H1 (cell line): Measurements from ENCODE around the gene TCEA3. TPM values are rescaled to one million over a fixed set of nuclear protein-coding genes. Genes with fewer than 3 reads are reported as not detected.

ENCODE experiments used
- CHD2 ChIP-seq: IDR thresholded peaks from 2 replicates; pipeline ENCODE4 v1.6.1; 2012; ENCODE audit warnings: low read length, improper control_type of control experiment
- EP300 ChIP-seq, 2 experiments: IDR thresholded peaks; 1 replicate in 1 of 2; 2 replicates in 1 of 2; pipeline ENCODE4 v1.6.1; 2011 to 2012; ENCODE audit warnings: low read depth in 2 of 2, low read length in 2 of 2, mild to moderate bottlenecking in 2 of 2, borderline replicate concordance in 1 of 2, inconsistent platforms in 1 of 2, moderate library complexity in 1 of 2
- GTF2F1 ChIP-seq: IDR thresholded peaks from 2 replicates; pipeline ENCODE4 v1.6.1; 2012; ENCODE audit warnings: low read depth, low read length, improper control_type of control experiment, borderline replicate concordance
- HDAC6 ChIP-seq: IDR thresholded peaks from one replicate; pipeline ENCODE4 v1.7.1; 2012; ENCODE audit warnings: low read depth, mild to moderate bottlenecking, inconsistent platforms, low read length, moderate library complexity
- KDM5A ChIP-seq: fragments of 200-600 bp; IDR thresholded peaks from 2 replicates; pipeline ENCODE4 v1.7.1; 2012; ENCODE audit warnings: mild to moderate bottlenecking, low read length, inconsistent platforms, mixed read lengths
- SAP30 ChIP-seq: fragments of 300-600 bp; sonication (generic); IDR thresholded peaks from 2 replicates; pipeline ENCODE4 v1.7.1; 2012; ENCODE audit warnings: low read length, moderate library complexity, mild to moderate bottlenecking, inconsistent platforms; ENCODE audit not compliant: insufficient read depth, insufficient replicate concordance
- TAF1 ChIP-seq: IDR thresholded peaks from 2 replicates; pipeline ENCODE4 v1.6.1; 2011; ENCODE audit warnings: mild to moderate bottlenecking, low read depth, low read length
- TBP ChIP-seq: IDR thresholded peaks from 2 replicates; pipeline ENCODE4 v1.6.1; 2011; ENCODE audit warnings: low read depth, low read length, improper control_type of control experiment
- polyA plus RNA-seq, 7 experiments: library from polyadenylated mRNA; depleted of rRNA in 3 of 7; stranded (reverse) in 5 of 7; unstranded in 2 of 7; fragments of >200 nt in 5 of 7; fragments of 200-250 nt in 2 of 7; gene quantifications; 1 replicate in 5 of 7; 2 replicates in 1 of 7; 4 replicates in 1 of 7; pipeline versions ENCODE4 v1.2.1 to v1.2.3, GENCODE V29; 2011 to 2013; ENCODE audit warnings: missing spikeins in 2 of 7, mixed read lengths in 2 of 7
- total RNA-seq: library from RNA; stranded (reverse); fragmentation: NEBNext Ultra II Directional; extraction: Animal tissue kit (Norgen Biotek cat#: 25700); gene quantifications from 2 replicates; pipeline ENCODE4 v1.2.1, GENCODE V29; 2021
- TF ChIP-seq, protein P1 (sequence below): IDR thresholded peaks from 2 replicates; pipeline ENCODE4 v1.6.1; 2011; ENCODE audit warnings: low read depth, mild to moderate bottlenecking, low read length; ENCODE audit not compliant: insufficient read depth
- TF ChIP-seq, protein P2 (sequence below): fragments of 300-600 bp; sonication (generic); IDR thresholded peaks from 2 replicates; pipeline ENCODE4 v1.7.1; 2012; ENCODE audit warnings: low read length, moderate library complexity, mild to moderate bottlenecking, inconsistent platforms; ENCODE audit not compliant: insufficient replicate concordance

The TCEA3 gene
- total and polyA plus RNA-seq, 2 of the 8 experiments (the other 6 are each of a cell fraction or from before 2014, with no cell fraction given) = 0.08 TPM; not detected in 1

DNA sequence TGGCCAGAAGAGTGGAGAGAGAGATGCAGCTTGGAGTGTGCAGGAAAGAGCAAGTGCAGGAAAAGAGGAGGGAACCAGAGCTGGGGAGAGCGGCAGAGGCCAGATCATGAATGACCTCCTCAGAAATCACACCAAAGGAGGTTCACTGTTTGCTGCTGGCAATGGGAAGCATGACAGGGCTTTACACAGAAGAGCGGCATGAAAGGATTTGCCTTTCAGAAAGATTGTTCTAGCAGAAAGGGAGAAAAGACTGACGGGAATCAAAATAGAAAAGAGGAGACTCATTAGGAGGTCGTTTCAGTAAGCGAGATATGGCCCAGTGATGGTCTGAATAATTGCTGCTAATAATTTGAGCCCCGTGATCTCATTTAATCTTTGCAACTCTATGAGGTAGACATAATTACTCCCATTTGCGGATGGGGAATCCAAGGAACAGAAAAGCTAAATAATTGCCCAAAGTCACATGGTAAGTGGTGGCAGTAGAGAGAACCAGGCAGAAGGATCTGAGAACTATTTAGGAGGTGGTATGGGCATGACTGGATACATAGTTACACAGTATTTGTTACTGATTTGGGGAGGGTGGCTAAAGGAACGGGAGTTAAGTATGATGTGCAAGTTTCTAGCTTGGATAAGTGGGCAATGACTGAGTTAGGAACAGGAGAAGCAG, 67.9 kb downstream of the TCEA3 start (continued):
- TF ChIP-seq SAP30 (no peak), HDAC6 (no peak), TAF1 (no peak), GTF2F1 (no peak), KDM5A (no peak), CHD2 (no peak), TBP (no peak), EP300 (IDR thresholded peaks at IDR 0.05; ENCODE audit: borderline replicate concordance in 1 of 2, low read depth in 2 of 2, low read length in 2 of 2) (no peak)
- TF ChIP-seq, protein P1, sequence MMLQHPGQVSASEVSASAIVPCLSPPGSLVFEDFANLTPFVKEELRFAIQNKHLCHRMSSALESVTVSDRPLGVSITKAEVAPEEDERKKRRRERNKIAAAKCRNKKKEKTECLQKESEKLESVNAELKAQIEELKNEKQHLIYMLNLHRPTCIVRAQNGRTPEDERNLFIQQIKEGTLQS = no peak
- TF ChIP-seq, protein P2, sequence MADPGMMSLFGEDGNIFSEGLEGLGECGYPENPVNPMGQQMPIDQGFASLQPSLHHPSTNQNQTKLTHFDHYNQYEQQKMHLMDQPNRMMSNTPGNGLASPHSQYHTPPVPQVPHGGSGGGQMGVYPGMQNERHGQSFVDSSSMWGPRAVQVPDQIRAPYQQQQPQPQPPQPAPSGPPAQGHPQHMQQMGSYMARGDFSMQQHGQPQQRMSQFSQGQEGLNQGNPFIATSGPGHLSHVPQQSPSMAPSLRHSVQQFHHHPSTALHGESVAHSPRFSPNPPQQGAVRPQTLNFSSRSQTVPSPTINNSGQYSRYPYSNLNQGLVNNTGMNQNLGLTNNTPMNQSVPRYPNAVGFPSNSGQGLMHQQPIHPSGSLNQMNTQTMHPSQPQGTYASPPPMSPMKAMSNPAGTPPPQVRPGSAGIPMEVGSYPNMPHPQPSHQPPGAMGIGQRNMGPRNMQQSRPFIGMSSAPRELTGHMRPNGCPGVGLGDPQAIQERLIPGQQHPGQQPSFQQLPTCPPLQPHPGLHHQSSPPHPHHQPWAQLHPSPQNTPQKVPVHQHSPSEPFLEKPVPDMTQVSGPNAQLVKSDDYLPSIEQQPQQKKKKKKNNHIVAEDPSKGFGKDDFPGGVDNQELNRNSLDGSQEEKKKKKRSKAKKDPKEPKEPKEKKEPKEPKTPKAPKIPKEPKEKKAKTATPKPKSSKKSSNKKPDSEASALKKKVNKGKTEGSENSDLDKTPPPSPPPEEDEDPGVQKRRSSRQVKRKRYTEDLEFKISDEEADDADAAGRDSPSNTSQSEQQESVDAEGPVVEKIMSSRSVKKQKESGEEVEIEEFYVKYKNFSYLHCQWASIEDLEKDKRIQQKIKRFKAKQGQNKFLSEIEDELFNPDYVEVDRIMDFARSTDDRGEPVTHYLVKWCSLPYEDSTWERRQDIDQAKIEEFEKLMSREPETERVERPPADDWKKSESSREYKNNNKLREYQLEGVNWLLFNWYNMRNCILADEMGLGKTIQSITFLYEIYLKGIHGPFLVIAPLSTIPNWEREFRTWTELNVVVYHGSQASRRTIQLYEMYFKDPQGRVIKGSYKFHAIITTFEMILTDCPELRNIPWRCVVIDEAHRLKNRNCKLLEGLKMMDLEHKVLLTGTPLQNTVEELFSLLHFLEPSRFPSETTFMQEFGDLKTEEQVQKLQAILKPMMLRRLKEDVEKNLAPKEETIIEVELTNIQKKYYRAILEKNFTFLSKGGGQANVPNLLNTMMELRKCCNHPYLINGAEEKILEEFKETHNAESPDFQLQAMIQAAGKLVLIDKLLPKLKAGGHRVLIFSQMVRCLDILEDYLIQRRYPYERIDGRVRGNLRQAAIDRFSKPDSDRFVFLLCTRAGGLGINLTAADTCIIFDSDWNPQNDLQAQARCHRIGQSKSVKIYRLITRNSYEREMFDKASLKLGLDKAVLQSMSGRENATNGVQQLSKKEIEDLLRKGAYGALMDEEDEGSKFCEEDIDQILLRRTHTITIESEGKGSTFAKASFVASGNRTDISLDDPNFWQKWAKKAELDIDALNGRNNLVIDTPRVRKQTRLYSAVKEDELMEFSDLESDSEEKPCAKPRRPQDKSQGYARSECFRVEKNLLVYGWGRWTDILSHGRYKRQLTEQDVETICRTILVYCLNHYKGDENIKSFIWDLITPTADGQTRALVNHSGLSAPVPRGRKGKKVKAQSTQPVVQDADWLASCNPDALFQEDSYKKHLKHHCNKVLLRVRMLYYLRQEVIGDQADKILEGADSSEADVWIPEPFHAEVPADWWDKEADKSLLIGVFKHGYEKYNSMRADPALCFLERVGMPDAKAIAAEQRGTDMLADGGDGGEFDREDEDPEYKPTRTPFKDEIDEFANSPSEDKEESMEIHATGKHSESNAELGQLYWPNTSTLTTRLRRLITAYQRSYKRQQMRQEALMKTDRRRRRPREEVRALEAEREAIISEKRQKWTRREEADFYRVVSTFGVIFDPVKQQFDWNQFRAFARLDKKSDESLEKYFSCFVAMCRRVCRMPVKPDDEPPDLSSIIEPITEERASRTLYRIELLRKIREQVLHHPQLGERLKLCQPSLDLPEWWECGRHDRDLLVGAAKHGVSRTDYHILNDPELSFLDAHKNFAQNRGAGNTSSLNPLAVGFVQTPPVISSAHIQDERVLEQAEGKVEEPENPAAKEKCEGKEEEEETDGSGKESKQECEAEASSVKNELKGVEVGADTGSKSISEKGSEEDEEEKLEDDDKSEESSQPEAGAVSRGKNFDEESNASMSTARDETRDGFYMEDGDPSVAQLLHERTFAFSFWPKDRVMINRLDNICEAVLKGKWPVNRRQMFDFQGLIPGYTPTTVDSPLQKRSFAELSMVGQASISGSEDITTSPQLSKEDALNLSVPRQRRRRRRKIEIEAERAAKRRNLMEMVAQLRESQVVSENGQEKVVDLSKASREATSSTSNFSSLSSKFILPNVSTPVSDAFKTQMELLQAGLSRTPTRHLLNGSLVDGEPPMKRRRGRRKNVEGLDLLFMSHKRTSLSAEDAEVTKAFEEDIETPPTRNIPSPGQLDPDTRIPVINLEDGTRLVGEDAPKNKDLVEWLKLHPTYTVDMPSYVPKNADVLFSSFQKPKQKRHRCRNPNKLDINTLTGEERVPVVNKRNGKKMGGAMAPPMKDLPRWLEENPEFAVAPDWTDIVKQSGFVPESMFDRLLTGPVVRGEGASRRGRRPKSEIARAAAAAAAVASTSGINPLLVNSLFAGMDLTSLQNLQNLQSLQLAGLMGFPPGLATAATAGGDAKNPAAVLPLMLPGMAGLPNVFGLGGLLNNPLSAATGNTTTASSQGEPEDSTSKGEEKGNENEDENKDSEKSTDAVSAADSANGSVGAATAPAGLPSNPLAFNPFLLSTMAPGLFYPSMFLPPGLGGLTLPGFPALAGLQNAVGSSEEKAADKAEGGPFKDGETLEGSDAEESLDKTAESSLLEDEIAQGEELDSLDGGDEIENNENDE = no peak
